UCSD-AML1 (cell line): ENCODE data around the gene WBP2.

Experiments
- DNase-seq: peaks from one replicate; lab custom pipeline; 2025; ENCODE audit not compliant: unreplicated experiment; lab: John Stamatoyannopoulos, UW

The WBP2 gene

GRCh38 chr17:75855310-75856061, at the start of gene WBP2:
WBP2 (minus strand) TSS chr17:75855335; CDS start chr17:75855297, 38 bp downstream.
- peak; percentile 98 for DNase-seq

GRCh38 chr17:75902406-75902805, 47.3 kb upstream of the WBP2 start:
- no peak for DNase-seq

GRCh38 chr17:75901727-75902126, 46.6 kb upstream of the WBP2 start:
- DNase-seq: no peak

GRCh38 chr17:75900691-75901533, 45.8 kb upstream of the WBP2 start:
- DNase-seq: no peak

GRCh38 chr17:75899767-75900468, 44.8 kb upstream of the WBP2 start:
- no peak for DNase-seq

GRCh38 chr17:75899353-75899752, 44.2 kb upstream of the WBP2 start:
- DNase-seq: no peak

GRCh38 chr17:75898791-75899190, 43.7 kb upstream of the WBP2 start:
- DNase-seq: no peak

GRCh38 chr17:75898065-75898464, 42.9 kb upstream of the WBP2 start:
- no peak for DNase-seq

GRCh38 chr17:75897160-75898019, 42.3 kb upstream of the WBP2 start:
- DNase-seq: no peak

- DNase-seq: peak; percentile 84
These were observed 41.5 kb upstream of the WBP2 start, which contains the start of gene TRIM65 for GRCh38 chr17:75896415-75897159. TRIM65 (minus strand) TSS chr17:75896951; CDS start chr17:75896937, 14 bp downstream.

GRCh38 chr17:75895370-75896155, 40.4 kb upstream of the WBP2 start:
- DNase-seq: peak; percentile 42

- no peak for DNase-seq
These were observed 39.1 kb upstream of the WBP2 start for GRCh38 chr17:75894049-75894733.

GRCh38 chr17:75893305-75894048, 38.3 kb upstream of the WBP2 start:
- DNase-seq: no peak

- no peak for DNase-seq
These were observed 37.6 kb upstream of the WBP2 start for GRCh38 chr17:75892556-75893224.

- no peak for DNase-seq
These were observed 36.7 kb upstream of the WBP2 start for GRCh38 chr17:75891605-75892555.

GRCh38 chr17:75891022-75891604, 36.0 kb upstream of the WBP2 start:
- DNase-seq: no peak
